Ishikawa (cell line): ENCODE results near the gene PITPNM2.

Experiments used
- CEBPB ChIP-seq: IDR thresholded peaks from 2 replicates; pipeline ENCODE4 v1.6.1; 2012
- CREB1 ChIP-seq: IDR thresholded peaks from 2 replicates; pipeline ENCODE4 v1.6.1; 2012; ENCODE audit warnings: low read depth
- EGR1 ChIP-seq: IDR thresholded peaks from 2 replicates; pipeline ENCODE4 v1.6.1; 2012
- EP300 ChIP-seq: IDR thresholded peaks from 2 replicates; pipeline ENCODE4 v1.6.1; 2012; ENCODE audit warnings: borderline replicate concordance
- FOXM1 ChIP-seq: IDR thresholded peaks from 2 replicates; pipeline ENCODE4 v1.6.1; 2012; ENCODE audit warnings: low read depth, borderline replicate concordance
- MAX ChIP-seq: IDR thresholded peaks from 2 replicates; pipeline ENCODE4 v1.6.1; 2012
- NFIC ChIP-seq: IDR thresholded peaks from 2 replicates; pipeline ENCODE4 v1.6.1; 2012
- RAD21 ChIP-seq: IDR thresholded peaks from 2 replicates; pipeline ENCODE4 v1.6.1; 2012; ENCODE audit warnings: low read depth
- REST ChIP-seq: IDR thresholded peaks from 2 replicates; pipeline ENCODE4 v1.6.1; 2012; ENCODE audit warnings: low read depth, mild to moderate bottlenecking
- TAF1 ChIP-seq: IDR thresholded peaks from 2 replicates; pipeline ENCODE4 v1.6.1; 2012; ENCODE audit warnings: low read depth, mild to moderate bottlenecking
- TCF12 ChIP-seq: IDR thresholded peaks from 2 replicates; pipeline ENCODE4 v1.6.1; 2012; ENCODE audit warnings: low read depth
- TEAD4 ChIP-seq: IDR thresholded peaks from 2 replicates; pipeline ENCODE4 v1.6.1; 2012
- USF1 ChIP-seq: IDR thresholded peaks from 2 replicates; pipeline ENCODE4 v1.6.1; 2012
- YY1 ChIP-seq: IDR thresholded peaks from 2 replicates; pipeline ENCODE4 v1.6.1; 2012; ENCODE audit warnings: low read depth
- ZBTB7A ChIP-seq: IDR thresholded peaks from 2 replicates; pipeline ENCODE4 v1.6.1; 2012; ENCODE audit warnings: low read depth

PITPNM2 gene

GRCh38 chr12:123111498-123112165 lies 39.3 kb downstream of the PITPNM2 start:
- TF ChIP-seq EP300: no peak
- TF ChIP-seq CREB1: no peak
- no peak for TF ChIP-seq EGR1
- TF ChIP-seq TAF1: no peak
- no peak for TF ChIP-seq FOXM1

- no peak for TF ChIP-seq MAX
- TF ChIP-seq TAF1: no peak
- TF ChIP-seq TCF12: no peak
- no peak for TF ChIP-seq EP300
- TF ChIP-seq FOXM1: no peak
- TF ChIP-seq NFIC: no peak
- TF ChIP-seq USF1: no peak
- TF ChIP-seq ZBTB7A: no peak
- no peak for TF ChIP-seq YY1
- TF ChIP-seq REST: no peak
- TF ChIP-seq EGR1: no peak
- no peak for TF ChIP-seq CEBPB
- TF ChIP-seq TEAD4: no peak
- no peak for TF ChIP-seq CREB1
Observed at GRCh38 chr12:123109319-123109772, 41.5 kb downstream of the PITPNM2 start.

GRCh38 chr12:123108682-123109066 lies 42.2 kb downstream of the PITPNM2 start:
- TF ChIP-seq YY1 (no peak), EGR1 (no peak), NFIC (no peak), FOXM1 (no peak), RAD21 (no peak), ZBTB7A (no peak), TCF12 (no peak), CEBPB (no peak)

GRCh38 chr12:123107926-123108681 lies 42.8 kb downstream of the PITPNM2 start:
- TF ChIP-seq RAD21: no peak
- no peak for TF ChIP-seq CREB1
- no peak for TF ChIP-seq NFIC

- TF ChIP-seq USF1: no peak
- no peak for TF ChIP-seq REST
- peak; percentile 73; the same call in 1 of the 2 replicates for TF ChIP-seq FOXM1
- TF ChIP-seq NFIC: peak; percentile 58
- TF ChIP-seq MAX: 0 out of 2 replicates have a peak, but pooled peaks have one; percentile 26
- 0 out of 2 replicates have a peak, but pooled peaks have one; percentile 39 for TF ChIP-seq CEBPB
- peak; percentile 90 for TF ChIP-seq TCF12
- peak; percentile 31; the same call in 1 of the 2 replicates for TF ChIP-seq TEAD4
- TF ChIP-seq ZBTB7A: 0 out of 2 replicates have a peak, but pooled peaks have one; percentile 53
- peak; percentile 89 for TF ChIP-seq EP300
- peak; percentile 46; the same call in 1 of the 2 replicates for TF ChIP-seq YY1
Observed at GRCh38 chr12:123106640-123107359, 44.1 kb downstream of the PITPNM2 start.
